Neural progenitor cell (in vitro differentiated cells): ENCODE results near the gene AUP1.

ENCODE experiments used
- EZH2 ChIP-seq: fragments of 200-600 bp; sonication (generic); IDR thresholded peaks from 2 replicates; pipeline ENCODE4 v1.6.1; 2017; ENCODE audit warnings: antibody characterized with exemption, mild to moderate bottlenecking, moderate library complexity
- TF ChIP-seq, protein P1 (sequence below): fragments of 200-600 bp; sonication (generic); IDR thresholded peaks from 2 replicates; pipeline ENCODE4 v1.5.1; 2017; ENCODE audit warnings: antibody characterized with exemption, mild to moderate bottlenecking

GRCh38 chr2:74569686-74570085 is 40.2 kb upstream of the AUP1 start:
- TF ChIP-seq, protein P1, sequence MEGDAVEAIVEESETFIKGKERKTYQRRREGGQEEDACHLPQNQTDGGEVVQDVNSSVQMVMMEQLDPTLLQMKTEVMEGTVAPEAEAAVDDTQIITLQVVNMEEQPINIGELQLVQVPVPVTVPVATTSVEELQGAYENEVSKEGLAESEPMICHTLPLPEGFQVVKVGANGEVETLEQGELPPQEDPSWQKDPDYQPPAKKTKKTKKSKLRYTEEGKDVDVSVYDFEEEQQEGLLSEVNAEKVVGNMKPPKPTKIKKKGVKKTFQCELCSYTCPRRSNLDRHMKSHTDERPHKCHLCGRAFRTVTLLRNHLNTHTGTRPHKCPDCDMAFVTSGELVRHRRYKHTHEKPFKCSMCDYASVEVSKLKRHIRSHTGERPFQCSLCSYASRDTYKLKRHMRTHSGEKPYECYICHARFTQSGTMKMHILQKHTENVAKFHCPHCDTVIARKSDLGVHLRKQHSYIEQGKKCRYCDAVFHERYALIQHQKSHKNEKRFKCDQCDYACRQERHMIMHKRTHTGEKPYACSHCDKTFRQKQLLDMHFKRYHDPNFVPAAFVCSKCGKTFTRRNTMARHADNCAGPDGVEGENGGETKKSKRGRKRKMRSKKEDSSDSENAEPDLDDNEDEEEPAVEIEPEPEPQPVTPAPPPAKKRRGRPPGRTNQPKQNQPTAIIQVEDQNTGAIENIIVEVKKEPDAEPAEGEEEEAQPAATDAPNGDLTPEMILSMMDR = no peak
- no peak for TF ChIP-seq EZH2
